ENCODE data around the gene SLC8A1.

SLC8A1 gene

DNA sequence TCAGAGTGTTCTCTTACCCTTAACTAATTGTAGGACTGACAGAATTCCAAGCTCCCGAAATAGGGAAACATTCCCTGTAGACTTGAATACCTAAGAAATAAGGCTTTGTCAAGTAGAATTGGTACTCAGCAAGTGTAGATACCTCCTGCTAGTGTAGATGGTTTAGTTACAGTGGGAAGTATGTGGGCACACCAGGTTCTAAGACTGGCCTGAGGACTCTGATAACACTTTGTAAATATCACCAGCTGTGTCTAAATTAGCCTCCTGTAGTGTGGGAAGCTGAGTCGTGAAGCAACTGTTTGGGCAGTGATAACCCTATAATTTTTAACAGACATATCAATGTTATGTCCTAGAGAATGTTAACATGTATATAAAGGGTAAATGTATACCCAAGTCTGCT lies 304.5 kb downstream of the SLC8A1 start:
- no peak overlapping the region for H3K4me3 ChIP-seq (ENCODE audit: low read depth, low read length)
- TF ChIP-seq CTCF (IDR thresholded peaks at IDR 0.05; ENCODE audit: low read depth, low read length) = no peak

GRCh38 chr2:40144022-40144421 lies 307.9 kb downstream of the SLC8A1 start:
- TF ChIP-seq CTCF (IDR thresholded peaks at IDR 0.05; ENCODE audit: low read depth, low read length) = no peak
- no peak overlapping the region for H3K4me3 ChIP-seq (ENCODE audit: low read depth, low read length)

DNA sequence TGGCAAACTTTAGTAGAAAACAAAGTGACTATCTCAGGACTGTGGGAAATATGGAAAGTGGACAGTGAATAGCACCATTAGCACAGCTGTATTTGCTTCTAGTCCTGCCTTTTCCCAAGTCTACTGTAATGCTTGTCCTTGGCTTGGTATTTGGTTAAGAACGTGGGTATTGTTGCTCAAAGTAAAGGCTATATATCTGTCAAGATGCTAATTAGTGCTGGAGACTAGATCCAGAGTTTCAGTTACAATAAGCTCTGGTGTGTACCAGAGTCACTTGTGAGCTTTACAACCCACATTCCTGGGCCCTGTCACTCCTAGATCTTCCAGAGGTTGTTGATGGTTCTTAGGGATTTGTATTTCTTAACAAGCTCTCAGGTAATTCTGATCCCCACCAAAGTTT lies 313.6 kb downstream of the SLC8A1 start:
- no peak overlapping the region for H3K4me3 ChIP-seq (ENCODE audit: low read depth, low read length)
- TF ChIP-seq CTCF (IDR thresholded peaks at IDR 0.05; ENCODE audit: low read depth, low read length) = no peak

GRCh38 chr2:40131081-40131704 lies 320.7 kb downstream of the SLC8A1 start:
- H3K4me3 ChIP-seq (ENCODE audit: low read depth, low read length) = no peak overlapping the region
- TF ChIP-seq CTCF (IDR thresholded peaks at IDR 0.05; ENCODE audit: low read depth, low read length) = no peak

- TF ChIP-seq CTCF (IDR thresholded peaks at IDR 0.05; ENCODE audit: low read depth, low read length) = no peak
- no peak overlapping the region for H3K4me3 ChIP-seq (ENCODE audit: low read depth, low read length)
Observed at GRCh38 chr2:40130251-40130994, 321.5 kb downstream of the SLC8A1 start.

DNA sequence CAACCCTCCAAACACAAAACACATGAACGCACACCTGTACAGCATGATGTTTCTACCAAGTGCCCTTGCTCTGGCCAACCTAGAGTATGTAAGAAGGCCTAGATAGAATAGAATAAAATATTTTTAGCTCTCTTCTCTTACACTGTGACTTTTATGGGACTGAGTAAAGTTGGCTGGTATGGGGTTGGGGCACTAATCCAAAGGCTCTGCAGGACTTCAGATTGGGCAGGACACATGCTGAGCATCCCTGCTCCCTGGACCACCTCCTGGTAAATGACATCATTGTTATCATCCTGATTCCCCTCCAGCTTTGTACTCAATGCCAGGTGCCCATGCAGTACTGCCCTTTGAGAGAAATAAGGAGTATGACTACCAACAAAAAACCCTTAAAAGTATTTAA lies 322.2 kb downstream of the SLC8A1 start:
- H3K4me3 ChIP-seq (ENCODE audit: low read depth, low read length) = no peak overlapping the region
- TF ChIP-seq CTCF (IDR thresholded peaks at IDR 0.05; ENCODE audit: low read depth, low read length) = no peak

DNA sequence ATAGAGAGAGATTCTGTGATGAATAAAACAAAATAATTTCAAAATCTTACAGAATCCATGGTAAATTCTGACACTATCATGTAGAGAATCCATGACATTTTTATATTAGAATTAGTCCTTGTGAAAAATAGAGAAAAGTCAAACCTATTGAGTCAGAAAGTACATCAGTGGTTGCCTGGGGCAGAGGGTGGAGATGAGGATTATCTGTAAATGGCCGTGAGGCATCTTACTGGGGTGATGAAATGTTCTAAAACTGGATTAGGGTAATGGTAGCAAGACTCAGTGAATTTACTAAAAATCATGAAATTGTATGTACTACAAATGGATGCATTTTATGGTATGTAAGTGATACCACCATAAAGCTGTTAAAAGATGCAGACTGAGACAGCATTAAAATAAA lies 323.1 kb downstream of the SLC8A1 start:
- no peak for TF ChIP-seq CTCF (IDR thresholded peaks at IDR 0.05; ENCODE audit: low read depth, low read length)
- no peak overlapping the region for H3K4me3 ChIP-seq (ENCODE audit: low read depth, low read length)
